HG03159 (cell line): Measurements from ENCODE around the gene PLOD3.

ENCODE experiments used
- ATAC-seq: cut with Tn5 transposase; IDR thresholded peaks from one replicate; pipeline ENCODE4 v1.9.1; 2021; ENCODE audit warnings: mild to moderate bottlenecking, moderate library complexity; ENCODE audit not compliant: unreplicated experiment

PLOD3 gene

GRCh38 chr7:101186194-101186593 is 31.2 kb downstream of the PLOD3 start:
- no peak for ATAC-seq

GRCh38 chr7:101185258-101185839 is 32.0 kb downstream of the PLOD3 start:
- no peak for ATAC-seq

- no peak for ATAC-seq
Observed at GRCh38 chr7:101180130-101180755, 37.1 kb downstream of the PLOD3 start, which contains the start of gene NAT16. Gene NAT16, minus strand, starts transcription at chr7:101180293. Its CDS starts 5,486 bp downstream, at chr7:101174807.

- ATAC-seq = no peak
Observed at GRCh38 chr7:101179713-101180112, 37.7 kb downstream of the PLOD3 start.

- ATAC-seq = no peak
Observed at GRCh38 chr7:101179117-101179516, 38.3 kb downstream of the PLOD3 start.

- no peak for ATAC-seq
Observed at GRCh38 chr7:101177644-101178043, 39.7 kb downstream of the PLOD3 start.

- ATAC-seq = no peak
Observed at GRCh38 chr7:101175664-101176063, 41.7 kb downstream of the PLOD3 start.

- ATAC-seq = no peak
Observed at GRCh38 chr7:101174322-101174854, 43.0 kb downstream of the PLOD3 start.

- ATAC-seq = no peak
Observed at GRCh38 chr7:101173752-101174244, 43.6 kb downstream of the PLOD3 start.

GRCh38 chr7:101172854-101173751 is 44.3 kb downstream of the PLOD3 start:
- no peak for ATAC-seq

- no peak for ATAC-seq
Observed at GRCh38 chr7:101172005-101172853, 45.2 kb downstream of the PLOD3 start.

- no peak for ATAC-seq
Observed at GRCh38 chr7:101171442-101171837, 45.9 kb downstream of the PLOD3 start.

- ATAC-seq = no peak
Observed at GRCh38 chr7:101170617-101171441, 46.6 kb downstream of the PLOD3 start.

- no peak for ATAC-seq
Observed at GRCh38 chr7:101169838-101170551, 47.4 kb downstream of the PLOD3 start.

- no peak for ATAC-seq
Observed at GRCh38 chr7:101169110-101169837, 48.1 kb downstream of the PLOD3 start.

GRCh38 chr7:101168412-101169049 is 48.9 kb downstream of the PLOD3 start:
- ATAC-seq = no peak

GRCh38 chr7:101167645-101168411 is 49.6 kb downstream of the PLOD3 start:
- no peak for ATAC-seq
